ENCODE data around the gene RAB1B.

The RAB1B gene

DNA sequence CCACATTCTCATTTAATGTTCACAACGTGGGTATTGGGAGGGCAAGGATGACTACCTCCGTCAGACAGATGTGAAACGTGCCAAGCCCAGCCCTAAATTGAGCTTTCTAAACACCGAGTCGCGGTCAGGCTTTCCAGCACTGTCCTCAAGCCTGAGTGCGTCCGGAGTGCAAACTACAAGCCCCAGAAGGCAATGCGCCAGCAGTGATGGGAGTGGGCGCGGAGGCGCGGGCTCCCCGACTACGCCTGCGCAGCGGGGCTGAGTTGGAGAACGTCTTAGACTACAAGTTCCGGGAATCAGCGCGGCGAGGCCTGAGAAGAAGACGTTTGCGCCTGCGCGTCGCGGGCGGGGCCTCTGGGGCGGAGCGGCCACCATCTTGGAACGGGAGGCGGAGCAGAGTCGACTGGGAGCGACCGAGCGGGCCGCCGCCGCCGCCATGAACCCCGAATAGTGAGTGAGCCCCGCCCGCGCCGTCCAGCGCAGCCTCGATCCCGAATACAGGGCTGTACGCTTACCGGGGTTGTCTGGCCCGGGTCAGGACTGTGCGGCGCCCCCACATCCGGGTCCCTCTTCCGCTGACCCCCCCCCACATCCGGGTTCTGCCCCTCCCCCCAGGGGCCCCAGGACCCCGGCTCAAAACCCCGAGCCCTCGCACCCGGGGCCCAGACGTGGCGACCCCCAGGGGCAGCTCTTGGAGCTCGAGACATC lies at the start of gene RAB1B:
RAB1B (plus strand) TSS at position 396 of the 708 bp plus-strand sequence; CDS start at position 437, 41 bp downstream.
- peak; percentile 98 to 100 for DNase-seq

DNA sequence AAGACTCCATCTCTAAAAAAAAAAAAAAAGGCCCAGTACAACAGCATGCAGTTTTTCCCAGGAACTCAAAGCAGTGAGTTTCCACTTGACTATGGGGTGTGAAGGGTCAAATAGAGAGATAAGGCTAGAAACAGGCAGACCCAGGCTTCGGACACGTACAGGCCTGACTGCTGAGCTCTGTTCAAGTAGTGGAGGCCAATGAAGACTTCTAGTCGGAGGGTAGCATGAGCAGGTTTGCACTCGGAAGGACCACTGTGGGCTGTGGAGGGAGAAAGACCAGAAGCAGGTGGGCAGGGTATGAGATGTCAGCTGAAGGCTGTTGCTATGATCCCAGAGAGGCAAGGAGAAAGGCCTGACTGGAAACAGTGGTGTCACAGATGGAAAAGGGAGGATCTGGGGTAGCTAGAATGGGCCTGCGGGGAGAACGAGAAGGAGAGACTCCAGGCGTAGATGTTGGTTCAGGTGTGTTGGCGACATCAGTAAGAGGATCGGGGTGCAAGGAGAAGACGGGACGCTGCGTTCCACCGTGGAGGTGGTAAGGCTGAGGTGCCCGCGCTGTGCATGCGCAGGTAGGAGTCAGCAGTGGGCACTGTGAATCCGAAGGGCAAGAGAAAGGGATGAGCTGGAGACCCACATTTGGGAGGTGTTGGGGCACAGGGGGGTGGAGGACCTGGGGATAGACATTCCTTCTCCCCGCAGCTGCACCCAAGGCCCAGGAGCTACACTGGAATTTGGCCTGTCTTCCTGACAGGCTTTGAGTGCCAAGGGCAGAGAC lies 49.4 kb upstream of the RAB1B start:
- no peak for DNase-seq

DNA sequence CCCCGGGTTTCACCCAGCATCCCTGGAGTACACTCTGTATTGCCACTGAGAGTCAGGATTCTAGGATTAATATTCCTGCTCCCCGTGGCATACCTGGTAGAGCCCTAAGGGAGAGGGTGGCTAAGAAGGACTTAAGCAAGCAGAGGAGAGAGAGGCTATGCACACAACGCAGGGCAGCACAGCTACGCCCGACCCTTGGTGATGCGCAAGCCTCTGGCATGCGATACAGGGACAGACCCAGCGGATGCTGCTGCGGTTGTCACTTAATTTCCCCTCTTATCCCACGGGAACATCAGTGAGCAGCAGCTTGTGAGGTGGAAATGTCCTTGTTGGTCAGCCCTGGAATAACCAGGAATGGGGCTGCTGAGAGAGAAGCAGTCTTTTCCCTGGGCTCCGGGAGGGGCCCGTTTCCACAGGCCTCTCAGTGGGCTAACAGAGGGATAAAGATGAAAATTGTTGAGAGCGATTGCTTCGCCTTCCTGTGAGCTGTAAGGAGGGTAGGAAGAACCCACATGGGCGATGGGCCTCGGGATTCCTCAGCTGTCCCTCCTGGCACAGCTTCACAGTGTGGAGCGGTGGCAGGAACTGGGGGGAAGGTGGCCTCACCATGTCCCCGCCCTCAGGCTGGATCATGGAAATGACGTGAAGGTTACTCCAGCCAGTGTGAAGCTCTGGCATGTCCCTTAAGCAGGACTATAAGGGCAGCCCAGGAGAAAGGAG lies 48.4 kb upstream of the RAB1B start:
- DNase-seq = no peak

DNA sequence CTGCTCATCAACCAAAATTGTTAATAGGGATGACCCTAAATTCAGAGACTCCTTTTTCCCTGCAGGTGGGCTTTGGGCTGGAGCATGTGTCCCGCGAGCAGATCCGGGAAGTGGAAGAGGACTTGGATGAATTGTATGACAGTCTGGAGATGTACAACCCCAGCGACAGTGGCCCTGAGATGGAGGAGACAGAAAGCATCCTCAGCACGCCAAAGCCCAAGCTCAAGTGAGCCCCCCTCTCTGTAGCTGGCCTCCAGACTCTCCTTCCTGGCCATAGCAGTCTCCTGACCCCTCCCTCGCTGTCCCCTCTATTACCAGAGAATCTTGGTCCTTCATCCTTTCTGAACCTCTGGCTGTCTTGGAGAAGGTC lies 47.9 kb upstream of the RAB1B start:
- DNase-seq = no peak

DNA sequence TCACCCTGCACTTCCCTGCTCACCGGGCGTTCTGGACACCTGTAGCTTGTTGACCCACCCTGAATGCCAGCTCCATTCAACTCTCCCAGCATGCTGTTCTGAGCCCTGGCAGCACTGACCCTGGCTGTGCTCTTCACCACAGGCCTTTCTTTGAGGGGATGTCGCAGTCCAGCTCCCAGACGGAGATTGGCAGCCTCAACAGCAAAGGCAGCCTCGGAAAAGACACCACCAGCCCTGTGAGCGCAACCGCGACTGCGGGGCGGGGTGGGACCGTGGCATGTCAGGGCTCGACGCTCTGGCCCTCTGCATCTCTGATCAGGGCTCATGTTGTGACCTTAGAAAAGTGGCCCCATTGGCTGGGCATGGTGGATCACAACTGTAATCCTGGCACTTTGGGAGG lies 47.4 kb upstream of the RAB1B start:
- no peak for DNase-seq

DNA sequence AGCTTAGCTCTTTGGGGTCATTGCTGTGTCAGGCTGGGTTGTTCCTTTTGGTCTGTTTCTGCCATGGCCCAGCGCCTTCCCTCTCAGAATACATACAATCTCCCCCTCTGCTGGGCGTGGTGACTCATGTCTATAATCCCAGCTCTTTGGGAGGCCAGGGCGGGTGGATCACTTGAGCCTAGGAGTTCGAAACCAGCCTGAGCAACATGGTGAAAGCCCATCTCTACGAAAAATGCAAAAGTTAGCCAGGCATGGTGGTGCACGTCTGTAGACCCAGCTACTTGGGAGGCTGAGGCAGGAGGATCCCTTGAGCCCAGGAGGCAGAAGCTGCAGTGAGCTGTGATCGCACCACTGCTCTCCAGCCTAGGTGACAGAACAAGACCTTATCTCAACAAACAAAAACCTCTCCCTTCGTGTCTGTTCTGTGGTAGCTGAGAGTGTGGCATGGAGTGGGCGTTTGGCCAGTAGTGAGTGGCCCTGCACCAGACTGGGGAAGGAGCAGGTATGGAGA lies 46.7 kb upstream of the RAB1B start:
- no peak for DNase-seq

DNA sequence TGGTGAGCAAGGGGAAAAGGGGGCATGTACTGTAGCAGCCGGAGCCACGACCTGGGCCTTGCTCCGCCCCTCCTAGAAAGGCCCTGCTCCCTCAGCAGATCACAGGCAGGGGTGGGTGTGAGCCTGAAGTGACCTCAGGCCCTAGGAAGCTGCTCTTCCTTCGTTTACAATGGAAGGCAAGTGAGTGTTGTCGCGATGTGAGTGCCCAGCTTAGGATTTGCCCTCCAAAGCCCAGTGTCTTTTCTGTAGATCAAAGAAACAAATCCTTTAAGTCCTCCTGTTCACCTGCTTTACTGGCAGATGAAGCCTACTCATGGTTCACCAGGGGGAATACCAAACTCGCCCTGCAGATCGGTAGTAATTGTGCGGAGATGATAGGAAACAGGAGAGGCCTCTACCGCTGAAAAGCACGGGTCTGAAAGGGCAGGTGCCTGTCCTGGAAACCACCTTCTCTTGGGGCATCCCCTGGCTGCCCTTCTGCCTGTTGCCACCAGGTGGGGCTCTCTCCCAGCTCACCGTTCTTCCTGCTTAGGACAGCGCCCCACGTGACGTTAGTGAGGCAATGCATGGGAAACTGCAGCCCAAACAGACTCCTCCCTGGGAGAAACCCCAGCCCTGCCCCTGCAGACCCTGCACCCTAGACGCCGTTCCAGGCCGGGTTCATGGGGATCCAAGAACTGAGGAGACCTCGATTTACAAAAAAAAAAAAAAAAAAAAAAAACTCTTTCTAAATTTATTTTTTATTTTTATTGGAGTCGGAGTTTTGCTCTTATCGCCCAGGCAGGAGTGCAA lies 45.9 kb upstream of the RAB1B start:
- peak; percentile 94 to 98 for DNase-seq

DNA sequence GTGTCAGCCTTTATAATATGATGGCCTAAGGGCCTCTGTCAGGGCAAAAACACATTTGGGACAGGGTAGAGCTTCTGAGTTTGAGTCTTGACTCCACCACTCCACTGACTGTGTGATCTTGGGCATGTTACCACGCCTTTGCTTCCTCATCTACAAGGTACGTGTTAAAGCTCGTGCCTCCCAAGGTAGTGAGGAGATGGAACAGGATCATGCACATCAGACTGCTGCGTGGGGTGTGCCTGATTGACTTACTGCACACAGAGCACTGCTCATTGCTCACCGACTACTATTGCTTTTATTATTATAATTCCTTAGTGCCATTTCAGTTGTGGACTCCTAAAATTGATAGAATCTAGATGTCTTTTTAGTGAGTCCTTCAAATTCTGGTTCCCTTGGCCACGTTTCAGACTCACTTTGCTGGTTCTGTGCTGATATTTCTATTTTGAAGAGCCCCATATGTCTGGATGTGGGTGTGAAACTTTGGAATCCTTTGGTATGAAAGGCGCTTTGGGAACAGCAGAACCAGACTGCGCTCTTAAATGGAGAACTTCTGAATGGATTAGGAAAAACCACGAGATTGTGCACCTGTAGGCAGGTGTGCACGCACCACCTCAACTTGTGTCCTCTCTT lies 44.1 kb upstream of the RAB1B start:
- no peak for DNase-seq

DNA sequence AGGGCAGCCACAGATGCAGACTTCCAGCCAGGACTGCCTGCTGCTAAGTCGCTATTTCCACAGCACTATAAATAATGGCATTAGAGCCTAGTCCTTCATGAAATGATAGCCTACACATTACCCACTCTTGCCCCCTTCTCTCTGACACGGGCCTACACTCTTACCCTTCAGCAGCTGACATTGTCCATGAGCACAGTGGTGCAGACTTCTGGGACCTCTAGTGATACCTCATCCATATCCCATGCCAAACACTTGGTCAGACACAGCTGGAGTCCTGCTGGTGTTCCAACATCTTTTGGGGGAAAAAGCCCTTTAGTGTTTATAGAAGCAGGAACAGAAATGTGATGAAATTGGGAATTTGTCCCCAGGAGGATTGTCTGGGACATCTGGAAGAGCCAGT lies 43.4 kb upstream of the RAB1B start:
- no peak for DNase-seq

DNA sequence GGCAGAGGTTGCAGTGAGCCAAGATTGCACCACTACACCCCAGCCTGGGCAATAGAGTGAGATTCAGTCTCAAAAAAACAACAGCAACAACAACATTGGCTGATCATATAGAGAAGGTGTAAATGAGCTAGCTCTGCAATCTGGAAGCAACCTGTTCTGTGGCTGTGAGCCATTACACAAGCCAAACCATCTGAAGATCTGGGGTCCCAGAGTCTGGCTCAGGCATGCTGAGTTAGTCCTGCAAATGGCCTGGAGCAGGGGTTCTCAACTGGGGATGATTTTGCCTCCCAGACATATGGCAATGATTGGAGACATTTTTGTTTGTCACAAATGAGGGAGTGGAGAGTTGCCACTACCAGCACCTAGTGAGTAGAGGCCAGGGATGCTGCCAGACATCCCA lies 42.3 kb upstream of the RAB1B start:
- no peak for DNase-seq

DNA sequence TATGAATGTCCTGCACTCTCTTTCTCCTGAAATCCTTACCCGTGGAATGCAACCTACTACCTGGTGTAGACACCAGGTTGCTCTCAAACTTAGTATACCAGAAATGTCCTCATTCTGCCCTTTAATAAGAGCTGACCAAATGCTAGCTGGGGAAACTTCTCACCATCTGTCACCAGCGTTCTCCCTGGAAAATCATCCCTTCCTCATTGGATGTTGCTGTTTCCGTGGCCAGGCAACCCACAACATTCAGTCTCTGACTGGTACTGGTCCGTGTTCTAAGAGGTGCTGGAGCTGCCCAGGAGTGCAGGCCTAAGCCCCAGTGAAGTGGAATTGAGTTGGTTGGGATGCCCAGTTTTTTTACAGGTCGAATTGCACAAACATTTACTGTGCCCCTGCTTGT lies 40.7 kb upstream of the RAB1B start:
- DNase-seq = no peak

DNA sequence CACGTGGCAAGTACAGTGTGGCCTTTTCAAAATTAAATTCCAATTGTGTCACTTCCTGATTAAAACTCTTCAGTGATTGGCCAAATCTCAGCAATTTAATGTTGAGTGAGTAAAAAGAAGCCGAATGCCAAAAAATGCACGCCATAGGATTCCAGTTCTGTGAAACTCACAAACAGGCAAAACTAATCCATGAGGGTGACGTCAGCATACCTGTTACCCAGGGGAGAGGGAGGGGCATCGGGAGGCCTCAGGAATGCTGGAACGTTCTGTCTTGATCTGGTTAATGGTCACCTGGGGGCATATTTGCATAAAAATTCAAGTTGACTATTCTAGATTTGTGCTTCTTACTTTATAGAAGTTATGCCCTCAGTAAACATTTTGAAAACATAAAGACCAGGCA lies 39.9 kb upstream of the RAB1B start:
- no peak for DNase-seq

DNA sequence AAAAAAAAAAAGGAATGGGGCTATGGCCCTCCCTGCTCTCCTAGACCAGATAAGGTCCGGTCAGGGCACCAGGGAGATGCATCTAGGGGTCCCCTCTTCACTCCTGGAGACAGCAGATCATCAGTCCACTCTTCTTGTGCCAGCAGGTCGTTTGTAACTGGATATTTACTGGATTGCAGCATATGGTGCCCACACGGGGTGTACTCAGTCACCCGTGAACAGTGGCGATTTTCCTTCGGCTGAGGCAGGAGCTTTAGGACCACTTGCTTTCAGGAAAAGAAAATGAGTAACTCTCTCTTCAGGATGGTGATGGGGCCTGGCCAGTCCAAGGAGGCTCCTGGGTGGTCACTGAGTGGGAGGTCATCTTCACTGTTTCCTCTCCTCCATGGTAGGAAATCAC lies 38.3 kb upstream of the RAB1B start:
- no peak for DNase-seq

DNA sequence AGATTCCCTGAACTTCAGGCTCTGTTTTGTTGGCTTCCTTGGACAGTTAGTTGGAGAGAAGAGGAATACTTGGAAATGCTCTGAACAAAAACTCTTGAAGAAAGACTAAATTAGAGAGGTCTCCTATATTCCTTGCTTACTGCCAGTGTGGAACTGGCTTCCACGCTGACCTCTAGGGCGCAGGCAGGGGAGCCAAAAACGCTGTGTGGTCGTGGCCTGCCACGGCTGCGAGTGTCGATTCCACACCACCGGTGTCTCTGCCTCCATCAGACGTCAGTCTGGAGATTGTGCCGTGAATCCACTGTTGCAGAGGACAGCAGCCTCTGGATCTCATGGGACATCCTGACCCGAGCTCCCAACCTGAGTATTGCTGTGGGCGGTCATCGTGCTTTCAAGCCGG lies 37.5 kb upstream of the RAB1B start:
- no peak for DNase-seq

DNA sequence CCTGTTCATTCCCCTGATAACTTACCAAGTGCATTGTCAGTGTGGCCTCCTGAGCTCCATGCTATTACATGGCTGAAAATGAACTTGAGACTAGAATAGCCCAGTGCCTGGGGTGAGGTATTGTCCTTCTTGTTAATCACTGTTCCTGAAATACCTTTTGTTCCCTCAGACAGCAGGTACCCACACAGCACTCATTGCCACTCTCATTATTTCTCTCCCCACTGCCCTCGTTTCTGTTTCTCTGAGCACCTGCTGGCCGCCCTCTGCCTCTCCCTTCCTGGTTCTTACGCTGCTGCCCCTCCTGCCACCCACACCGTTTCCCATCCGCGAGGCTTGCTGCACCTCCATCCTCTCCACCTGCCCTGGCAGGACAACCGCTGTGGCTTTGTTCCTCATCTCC lies 36.9 kb upstream of the RAB1B start:
- no peak for DNase-seq

DNA sequence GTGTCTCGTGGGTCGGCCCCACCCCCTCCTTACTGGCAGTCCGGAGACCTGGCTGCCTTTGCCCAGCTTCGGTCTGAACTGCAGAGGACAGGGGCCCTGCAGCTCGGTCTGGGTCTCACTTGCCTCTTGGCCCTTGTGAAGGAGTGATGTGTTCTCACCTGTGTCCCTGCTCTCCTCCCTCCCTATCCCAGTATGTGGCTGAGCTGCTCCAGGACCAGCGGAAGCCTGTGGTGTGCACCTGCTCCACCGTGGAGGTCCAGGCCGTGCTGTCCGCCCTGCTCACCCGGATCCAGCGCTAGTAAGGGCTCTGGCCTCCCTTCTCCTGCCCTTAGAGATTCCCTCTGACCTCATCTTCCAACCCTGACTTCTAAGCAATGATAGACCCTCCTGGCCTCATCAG lies 35.7 kb upstream of the RAB1B start:
- no peak for DNase-seq

DNA sequence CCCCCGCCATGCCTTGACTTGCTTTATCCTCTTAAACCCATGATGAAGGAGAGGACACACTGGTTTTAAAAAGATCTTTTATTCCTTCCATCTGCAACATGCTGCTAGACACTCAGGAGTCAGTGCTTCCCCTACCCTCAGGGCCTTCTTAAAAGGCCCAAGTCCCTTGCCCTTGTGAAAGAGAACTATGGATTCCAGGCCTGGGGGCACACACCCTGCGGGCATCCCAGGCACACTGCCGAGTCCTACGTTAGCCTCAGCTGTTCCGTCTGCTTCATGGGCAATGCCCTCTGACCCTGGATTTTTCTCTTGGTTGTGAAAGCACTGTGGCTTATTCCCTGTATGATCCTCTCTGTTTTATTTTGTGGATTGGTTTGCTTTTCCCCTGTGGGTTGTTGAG lies 35.1 kb upstream of the RAB1B start:
- no peak for DNase-seq

DNA sequence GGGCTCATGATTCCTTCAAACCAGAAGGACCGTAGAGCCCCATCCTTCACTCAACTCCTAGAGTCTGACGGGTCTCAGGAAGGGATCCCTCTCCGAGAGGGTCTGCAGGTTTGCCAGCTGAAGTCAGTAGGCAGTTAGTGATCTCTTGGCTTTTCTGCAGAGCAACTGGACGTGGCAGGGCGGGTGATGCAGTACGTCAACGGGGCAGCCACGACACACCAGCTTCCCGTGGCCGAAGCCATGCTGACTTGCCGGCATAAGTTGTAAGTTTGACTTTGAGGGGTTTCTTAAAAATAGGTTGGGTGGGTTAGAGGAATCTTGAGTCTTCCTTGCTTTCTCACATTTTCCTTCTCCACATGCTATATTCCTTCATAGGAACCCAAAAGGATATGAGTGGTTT lies 33.3 kb upstream of the RAB1B start:
- DNase-seq = no peak

DNA sequence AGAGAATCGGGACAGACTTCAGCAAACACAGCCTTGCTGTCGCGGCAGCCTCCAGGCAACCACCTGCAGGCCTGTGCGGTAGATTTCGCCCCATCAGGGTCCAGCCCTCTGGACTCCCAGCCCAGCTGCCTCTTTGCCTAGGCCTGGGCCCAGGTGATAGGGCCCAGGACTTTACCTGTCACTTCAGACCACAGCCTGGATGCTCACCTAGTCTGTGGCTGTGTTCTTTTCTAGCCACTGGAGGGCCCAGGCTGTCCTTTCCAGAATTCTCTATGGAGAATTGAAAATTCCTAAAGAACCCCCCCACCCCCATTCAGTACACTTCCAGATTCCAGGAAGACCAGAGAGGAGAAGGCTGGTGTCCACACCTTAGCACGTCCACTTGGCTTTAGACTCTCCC lies 30.6 kb upstream of the RAB1B start:
- no peak for DNase-seq

DNA sequence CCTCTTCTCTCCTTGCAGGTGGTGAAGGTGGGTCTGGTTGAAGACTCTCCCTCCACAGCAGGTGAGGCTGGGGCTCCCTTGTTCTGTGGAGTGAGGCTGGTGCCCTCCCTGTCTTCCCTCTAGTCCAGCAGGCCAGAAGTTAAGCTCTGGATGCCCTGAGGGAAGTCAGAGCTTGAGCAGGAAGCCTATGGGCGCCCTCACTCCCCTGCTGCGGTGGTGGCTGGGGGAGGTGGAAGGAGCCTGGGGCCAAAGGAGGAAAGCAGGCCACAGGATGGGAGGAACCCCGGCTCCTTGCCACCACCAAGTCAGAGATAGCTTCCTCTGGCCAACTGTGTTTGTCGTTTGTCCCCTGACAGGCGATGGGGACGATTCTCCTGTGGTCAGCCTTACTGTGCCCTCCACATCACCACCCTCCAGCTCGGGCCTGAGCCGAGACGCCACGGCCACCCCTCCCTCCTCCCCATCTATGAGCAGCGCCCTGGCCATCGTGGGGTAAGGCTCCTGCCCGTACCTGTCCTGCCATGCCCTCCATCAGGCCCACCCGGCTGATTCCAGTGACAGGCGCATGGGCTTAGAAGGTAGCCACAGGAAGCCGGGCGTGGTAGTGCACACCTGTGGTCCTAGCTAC lies 29.5 kb upstream of the RAB1B start:
- no peak for DNase-seq

DNA sequence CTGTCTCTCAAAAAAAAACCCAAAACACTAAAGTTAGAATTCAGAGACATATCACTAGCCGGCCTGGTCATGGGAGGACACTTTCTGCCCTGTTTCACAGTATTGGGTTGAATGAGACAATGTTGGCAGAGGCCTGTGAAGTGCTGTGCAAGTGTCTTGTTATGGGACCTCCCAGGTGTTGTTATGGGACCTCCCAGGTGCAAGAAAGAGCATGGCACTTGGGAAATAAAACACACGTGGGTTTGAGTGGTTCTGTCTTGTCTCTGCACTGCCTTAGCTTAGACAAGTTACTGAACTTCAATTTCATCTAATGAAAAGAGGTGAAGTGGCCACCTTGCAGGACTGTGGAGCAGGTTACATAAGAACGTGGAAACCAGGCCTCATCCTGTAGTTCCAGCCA lies 28.9 kb upstream of the RAB1B start:
- DNase-seq = no peak

All from NCI-H526 (cell line).